HG03095 (cell line): Measurements from ENCODE around the gene CEP192.

Source experiments
- ATAC-seq: cut with Tn5 transposase; IDR thresholded peaks from one replicate; pipeline ENCODE4 v1.9.1; 2021; ENCODE audit warnings: moderate library complexity; ENCODE audit not compliant: unreplicated experiment

Gene CEP192

GRCh38 chr18:13138420-13139139 lies 147.4 kb downstream of the CEP192 start:
- ATAC-seq: no peak

GRCh38 chr18:13139885-13140450 lies 148.8 kb downstream of the CEP192 start:
- ATAC-seq: no peak

DNA sequence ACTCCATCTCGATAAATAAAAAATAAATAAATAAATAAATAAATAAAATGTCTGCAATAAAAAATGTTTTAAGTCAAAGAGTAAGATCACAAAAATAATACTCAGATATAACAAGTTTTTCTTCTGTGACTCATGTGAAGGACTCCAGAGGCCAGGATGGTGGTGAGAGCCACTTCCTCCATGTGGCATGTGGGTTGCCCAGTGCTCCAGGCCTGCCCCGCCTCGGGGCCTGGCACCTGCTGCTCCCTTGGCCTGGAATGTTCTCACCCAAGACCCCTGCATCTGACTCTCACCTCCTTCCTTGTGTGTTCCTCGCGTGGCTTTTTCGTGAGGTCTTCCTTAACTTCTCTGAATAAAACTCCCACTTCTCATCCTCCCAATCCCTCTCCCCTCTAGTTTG lies 150.0 kb downstream of the CEP192 start:
- no peak for ATAC-seq

DNA sequence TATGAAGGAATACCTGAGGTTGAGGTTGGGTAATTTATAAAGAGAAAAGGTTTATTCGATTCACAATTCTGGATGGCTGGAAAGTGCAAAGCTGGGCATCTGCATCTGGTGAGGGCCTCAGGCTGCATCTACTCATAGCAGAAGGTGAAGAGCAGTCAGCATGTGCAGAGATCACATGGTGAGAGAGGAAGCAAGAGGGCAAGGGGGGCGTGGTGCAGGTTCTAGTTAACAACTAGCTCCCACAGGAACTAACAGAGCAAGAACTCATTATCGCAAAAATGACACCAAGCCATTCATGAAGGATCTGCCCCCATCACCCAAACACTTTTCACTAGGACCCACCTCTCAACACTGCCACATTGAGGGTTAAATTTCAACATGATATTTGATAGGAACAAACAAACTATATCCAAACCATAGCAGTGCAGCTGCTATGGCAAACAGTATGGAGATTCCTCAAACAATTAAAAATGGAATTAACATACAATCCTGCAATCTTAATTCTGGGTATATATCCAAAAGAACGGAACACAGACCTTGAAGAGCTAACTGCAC lies 154.6 kb downstream of the CEP192 start:
- no peak for ATAC-seq

- no peak for ATAC-seq
Observed at GRCh38 chr18:13147130-13147529, 156.0 kb downstream of the CEP192 start.

DNA sequence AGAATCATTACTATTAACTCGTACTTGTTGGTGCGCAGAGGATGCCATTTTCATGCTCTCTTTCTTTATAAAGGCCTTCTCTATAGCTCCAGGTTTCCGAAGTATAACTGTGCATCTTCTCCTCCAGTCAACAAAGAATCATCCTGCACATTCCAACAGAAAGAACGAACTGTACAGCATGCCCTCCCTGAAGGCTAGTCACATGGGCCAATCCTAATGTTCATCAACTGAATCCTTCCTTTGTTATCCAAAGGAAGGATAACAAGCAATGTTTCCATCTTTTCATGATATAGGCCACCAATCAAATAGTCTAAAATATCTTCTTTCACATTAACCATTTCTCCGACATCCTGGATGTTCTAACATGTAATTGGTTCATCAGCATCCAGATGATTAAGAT lies 160.5 kb downstream of the CEP192 start:
- no peak for ATAC-seq

DNA sequence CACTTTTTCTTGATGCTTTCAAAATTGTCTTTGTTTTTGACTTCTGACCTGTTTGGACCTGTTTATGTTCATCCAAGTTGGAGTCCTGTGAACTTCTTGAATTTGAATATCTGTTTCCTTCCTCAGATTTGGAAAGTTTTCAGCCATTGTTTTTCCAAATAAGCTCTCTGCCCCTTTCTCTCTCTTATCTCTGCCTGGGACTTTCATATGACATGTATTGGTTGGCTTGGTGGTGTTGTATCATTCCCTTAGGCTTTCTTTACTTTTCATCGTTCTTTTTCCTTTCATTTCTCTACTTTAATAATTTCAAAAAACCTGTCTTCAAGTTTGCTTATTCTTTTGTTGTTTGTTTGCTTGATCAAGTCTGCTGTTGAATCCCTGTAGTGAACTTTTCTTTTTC lies 167.3 kb downstream of the CEP192 start:
- ATAC-seq: no peak

- ATAC-seq: no peak
Observed at GRCh38 chr18:13159579-13159978, 168.4 kb downstream of the CEP192 start.

GRCh38 chr18:13161276-13161899 lies 170.2 kb downstream of the CEP192 start:
- no peak for ATAC-seq

DNA sequence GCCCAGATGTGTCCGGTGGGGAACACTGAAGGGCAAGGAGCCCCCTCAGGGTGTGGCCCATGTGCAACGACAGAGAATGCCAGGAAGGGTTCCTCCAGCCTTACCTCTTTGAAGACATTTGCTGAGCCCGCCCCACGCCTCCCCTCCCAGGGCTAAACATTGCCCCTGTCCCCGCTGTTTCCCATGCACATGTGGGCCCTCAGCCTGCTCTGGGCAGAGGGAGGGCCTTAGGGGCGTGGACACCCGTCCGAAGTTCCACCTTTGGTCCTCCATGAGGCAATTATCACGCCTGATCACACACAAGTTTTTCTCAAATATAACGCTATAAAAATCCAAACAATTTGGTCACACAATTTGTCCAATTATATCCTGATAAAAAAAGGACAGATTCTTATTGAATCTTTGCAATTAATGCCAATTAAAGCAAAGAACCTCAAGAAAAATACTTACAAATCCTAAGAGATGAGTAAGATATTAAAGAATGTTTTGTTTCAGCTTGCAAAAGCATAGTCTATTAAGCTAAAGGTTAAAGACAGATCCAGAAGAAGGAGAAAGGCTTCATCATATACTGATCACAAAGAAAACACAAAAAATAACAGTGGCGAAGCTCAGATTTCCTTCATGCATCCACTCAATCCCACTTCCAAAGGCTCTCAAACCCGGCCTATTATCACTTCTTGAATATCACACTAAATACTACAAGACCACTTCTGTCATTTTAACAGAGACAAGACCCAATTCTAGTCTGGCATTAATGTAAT lies 172.2 kb downstream of the CEP192 start:
- ATAC-seq: no peak

DNA sequence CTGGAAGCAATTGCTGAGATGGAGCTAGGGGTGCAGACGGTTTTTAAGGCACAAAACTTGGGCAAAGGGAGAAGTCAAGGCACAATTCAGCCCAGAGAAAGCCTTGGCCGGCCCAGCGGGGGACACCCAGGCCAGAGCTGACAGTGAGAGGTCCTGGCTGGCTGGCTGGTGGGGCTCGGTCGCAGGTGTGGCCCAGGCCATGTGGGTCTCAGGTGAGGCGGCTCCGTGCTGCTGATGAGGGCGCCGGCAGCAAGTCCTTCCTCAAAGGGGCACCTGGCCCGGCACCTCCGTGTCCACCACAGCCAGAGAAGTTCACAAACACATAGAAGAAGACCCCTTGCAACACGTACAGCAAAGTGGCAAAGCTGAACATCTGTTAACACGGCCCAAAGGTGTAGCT lies 173.2 kb downstream of the CEP192 start:
- ATAC-seq: no peak

- ATAC-seq: no peak
Observed at GRCh38 chr18:13165636-13166423, 174.7 kb downstream of the CEP192 start.

DNA sequence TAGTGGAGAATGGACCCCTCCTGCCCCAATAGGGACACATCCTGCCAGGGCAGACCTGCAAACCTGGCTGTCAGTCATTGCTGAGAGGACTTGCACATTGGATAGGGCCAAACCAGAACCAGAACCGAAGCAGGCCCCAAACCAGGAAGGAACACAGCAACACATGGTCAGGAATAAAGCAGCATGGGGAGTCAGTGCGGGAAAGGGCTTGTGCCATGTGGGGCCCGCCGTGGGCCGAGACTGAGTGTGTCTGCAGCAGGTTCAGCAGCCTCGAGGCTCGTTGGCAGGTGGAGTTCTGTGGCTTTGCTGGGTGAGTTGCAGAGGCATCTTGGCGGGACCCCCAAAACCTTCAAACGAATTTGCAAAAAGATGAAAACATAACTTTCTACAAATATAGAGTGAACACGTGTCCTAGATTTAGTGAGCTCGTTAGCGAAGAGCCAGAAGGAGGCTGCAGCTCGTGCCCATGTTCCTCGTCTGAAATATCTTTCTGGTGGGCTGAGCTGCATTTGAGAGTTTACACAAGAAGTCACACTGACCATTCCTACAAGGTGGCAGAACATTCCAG lies 182.5 kb downstream of the CEP192 start:
- ATAC-seq: no peak
